Neural cell (in vitro differentiated cells): ENCODE data around the gene C9orf78.

Source experiments
- CTCF ChIP-seq: fragments of 450-650 bp; IDR thresholded peaks from 2 replicates; pipeline ENCODE4 v1.5.1; 2014; ENCODE audit warnings: antibody characterized with exemption, mild to moderate bottlenecking, moderate library complexity; ENCODE audit not compliant: poor library complexity, severe bottlenecking
- EP300 ChIP-seq: fragments of 450-650 bp; conservative IDR thresholded peaks from 2 replicates; pipeline ENCODE4 v1.6.1; 2014; ENCODE audit warnings: antibody characterized with exemption, mild to moderate bottlenecking, moderate library complexity; ENCODE audit not compliant: poor library complexity, severe bottlenecking
- EZH2 ChIP-seq: fragments of 200-600, 300-800 bp; shearing (Covaris generic), sonication (generic); IDR thresholded peaks from 2 replicates; pipeline ENCODE4 v1.6.1; 2014; ENCODE audit warnings: antibody characterized with exemption, low read length, borderline replicate concordance, mild to moderate bottlenecking; ENCODE audit not compliant: insufficient read depth, poor library complexity, severe bottlenecking
- MXI1 ChIP-seq: fragments of 450-650 bp; conservative IDR thresholded peaks from 2 replicates; pipeline ENCODE4 v1.6.1; 2014; ENCODE audit warnings: antibody characterized with exemption, mild to moderate bottlenecking; ENCODE audit not compliant: poor library complexity, severe bottlenecking
- POLR2AphosphoS5 ChIP-seq: IDR thresholded peaks from 2 replicates; pipeline ENCODE4 v1.6.1; 2012
- RAD21 ChIP-seq: fragments of 450-650 bp; conservative IDR thresholded peaks from 2 replicates; pipeline ENCODE4 v1.6.1; 2014; ENCODE audit warnings: antibody characterized with exemption, mild to moderate bottlenecking, moderate library complexity
- TAF1 ChIP-seq: IDR thresholded peaks from 2 replicates; pipeline ENCODE4 v1.6.1; 2012; ENCODE audit warnings: low read depth

- TF ChIP-seq CTCF (no peak), EZH2 (no peak), MXI1 (no peak), RAD21 (no peak), TAF1 (no peak), POLR2AphosphoS5 (no peak), EP300 (no peak)
These were observed 19.8 kb downstream of the C9orf78 start for GRCh38 chr9:129815278-129815677.
